Endothelial cell of umbilical vein (primary cell): ENCODE data around the gene CACNB4. TPM values are rescaled to one million over a fixed set of nuclear protein-coding genes. Genes with fewer than 3 reads are reported as not detected.

Experiments
- BruUV-seq: library from RNA; stranded (reverse); fragments of 400-500 nt; replicated peaks from 2 replicates; lab custom pipeline; 2021; lab: Mats Ljungman, UMichigan
- CTCF ChIA-PET: fragments of 300-600, 350-600 bp; sonication (Branson Sonifier 250); formaldehyde crosslinking; loops from one replicate; lab custom pipeline; 2021; ENCODE audit warnings: antibody characterized with exemption, inconsistent platforms; lab: Charles Lee
- POLR2A ChIA-PET: fragments of 300-600, 350-600 bp; sonication (Branson Sonifier 250); formaldehyde crosslinking; loops from one replicate; lab custom pipeline; 2021; ENCODE audit warnings: antibody characterized with exemption, inconsistent platforms; lab: Charles Lee
- DNase-seq: peaks from one replicate; pipeline ENCODE4 v3.0.0-alpha.2; 2011; ENCODE audit warnings: low read depth, low spot score
- FAIRE-seq: peaks from 2 replicates; lab custom pipeline; 2011; peaks lifted over from hg19 to GRCh38; lab: Jason Lieb, UNC
- H2AFZ ChIP-seq: 2 replicates; pipeline ENCODE4 v1.6.0; 2012; ENCODE audit warnings: low read depth, low read length, control low read depth, inconsistent platforms
- H3K27ac ChIP-seq: 2 replicates; pipeline ENCODE4 v1.5.1; 2011; ENCODE audit warnings: low read depth, mild to moderate bottlenecking, control low read depth, low read length, moderate library complexity; ENCODE audit not compliant: insufficient read depth
- H3K27me3 ChIP-seq, 2 experiments: 2 replicates each; pipeline versions ENCODE4 v1.6.0 to v1.6.1; 2011; ENCODE audit warnings: low read length in 2 of 2, mixed read lengths in 1 of 2; ENCODE audit not compliant: control insufficient read depth in 2 of 2, insufficient read depth in 2 of 2
- H3K36me3 ChIP-seq, 2 experiments: 2 replicates in 1 of 2; 3 replicates in 1 of 2; pipeline ENCODE4 v1.5.1; 2011; ENCODE audit warnings: low read length in 2 of 2, mild to moderate bottlenecking in 1 of 2, moderate library complexity in 1 of 2; ENCODE audit not compliant: control insufficient read depth in 2 of 2, insufficient read depth in 2 of 2; ENCODE audit errors: extremely low read depth in 1 of 2
- H3K4me1 ChIP-seq: 3 replicates; pipeline ENCODE4 v1.5.1; 2011; ENCODE audit warnings: mild to moderate bottlenecking, low read length; ENCODE audit not compliant: control insufficient read depth, insufficient read depth; ENCODE audit errors: extremely low read depth
- H3K4me2 ChIP-seq: 2 replicates; pipeline ENCODE4 v1.6.1; 2011; ENCODE audit warnings: low read length, control low read depth, mixed read lengths; ENCODE audit not compliant: insufficient read depth
- H3K4me3 ChIP-seq, 3 experiments: fragments of 200-600 bp in 1 of 3; sonication (generic), shearing (Covaris generic) in 1 of 3; replicated peaks in 1 of 3; 2 replicates each; pipeline ENCODE4 v1.5.1; 2011 to 2016; ENCODE audit warnings: control low read depth in 3 of 3, low read length in 3 of 3, mild to moderate bottlenecking in 2 of 3, inconsistent platforms in 1 of 3, low read depth in 1 of 3, moderate library complexity in 1 of 3; ENCODE audit not compliant: insufficient read depth in 1 of 3
- H3K79me2 ChIP-seq: 2 replicates; pipeline ENCODE4 v1.6.0; 2012; ENCODE audit warnings: low read length, inconsistent platforms; ENCODE audit not compliant: control insufficient read depth, insufficient read depth
- H3K9ac ChIP-seq: replicated peaks from 2 replicates; pipeline ENCODE3; 2011; ENCODE audit warnings: low read length, control low read depth; ENCODE audit not compliant: insufficient read depth; ENCODE audit errors: extremely low read depth
- H3K9me1 ChIP-seq: replicated peaks from 3 replicates; pipeline ENCODE4 v1.6.0; 2011; ENCODE audit warnings: mild to moderate bottlenecking, low read length; ENCODE audit not compliant: control insufficient read depth, insufficient read depth; ENCODE audit errors: extremely low read depth
- H3K9me3 ChIP-seq: replicated peaks from 2 replicates; pipeline ENCODE4 v1.5.1; 2012; ENCODE audit warnings: low read length, inconsistent platforms; ENCODE audit not compliant: control insufficient read depth, insufficient read depth
- H4K20me1 ChIP-seq: replicated peaks from 2 replicates; pipeline ENCODE3; 2011; ENCODE audit warnings: mild to moderate bottlenecking, low read length; ENCODE audit not compliant: control insufficient read depth, insufficient read depth; ENCODE audit errors: extremely low read depth
- CTCF ChIP-seq, 2 donors: IDR thresholded peaks; 1 replicate in 1 of 2; 2 replicates in 1 of 2; pipeline ENCODE4 v1.5.1; 2011; ENCODE audit warnings: low read length in 2 of 2, mild to moderate bottlenecking in 2 of 2, moderate library complexity in 2 of 2, control low read depth in 1 of 2, inconsistent platforms in 1 of 2, low read depth in 1 of 2; ENCODE audit not compliant: insufficient read depth in 1 of 2; ENCODE audit errors: extremely low read depth in 1 of 2
- EZH2 ChIP-seq: IDR thresholded peaks from 2 replicates; pipeline ENCODE4 v1.6.1; 2012; ENCODE audit warnings: borderline replicate concordance, low read depth, mild to moderate bottlenecking, moderate library complexity, low read length, inconsistent platforms; ENCODE audit not compliant: severe bottlenecking
- FOS ChIP-seq: IDR thresholded peaks from 2 replicates; pipeline ENCODE4 v1.6.1; 2011; ENCODE audit warnings: mild to moderate bottlenecking, low read length, moderate library complexity, borderline replicate concordance; ENCODE audit not compliant: insufficient read depth
- GATA2 ChIP-seq: IDR thresholded peaks from 2 replicates; pipeline ENCODE4 v1.7.0; 2011; ENCODE audit warnings: low read depth, mild to moderate bottlenecking, moderate library complexity, mixed read lengths, low read length; ENCODE audit not compliant: insufficient read length, insufficient read depth
- JUN ChIP-seq: IDR thresholded peaks from 2 replicates; pipeline ENCODE4 v1.6.1; 2011; ENCODE audit warnings: borderline replicate concordance, low read depth; ENCODE audit not compliant: insufficient read length, insufficient read depth
- MAX ChIP-seq: IDR thresholded peaks from 2 replicates; pipeline ENCODE4 v1.6.1; 2011; ENCODE audit not compliant: insufficient read depth, insufficient read length
- MYC ChIP-seq: IDR thresholded peaks from one replicate; pipeline ENCODE4 v1.6.1; 2011; ENCODE audit warnings: mild to moderate bottlenecking, low read depth, low read length
- POLR2A ChIP-seq: IDR thresholded peaks from 2 replicates; pipeline ENCODE4 v1.6.1; 2012; ENCODE audit warnings: low read depth, mild to moderate bottlenecking, control low read depth, low read length
- POLR2AphosphoS5 ChIP-seq: IDR thresholded peaks from 2 replicates; pipeline ENCODE4 v1.6.1; 2012; ENCODE audit warnings: low read depth, mild to moderate bottlenecking, control low read depth, low read length, moderate library complexity; ENCODE audit not compliant: insufficient read depth
- dilution Hi-C: fragments of 300-500 bp; cut with MboI; formaldehyde crosslinking; loops from one replicate; pipeline ENCODE4 v1.15.0; 2019; ENCODE audit warnings: low sequenced_read_pairs; ENCODE audit not compliant: extremely low pct_ligation_motif_present
- intact Hi-C: fragments of 100-400 bp; cut with micrococcal nuclease; formaldehyde crosslinking; loops from one replicate; pipeline ENCODE4 v1.10.0; 2022
- polyA plus RNA-seq, 4 experiments: library from polyadenylated mRNA; depleted of rRNA in 3 of 4; stranded (reverse) in 3 of 4; unstranded in 1 of 4; fragments of >200 nt; gene quantifications; 2 replicates each; pipeline versions ENCODE4 v1.2.1 to v1.2.3, GENCODE V29; 2011 to 2012; ENCODE audit warnings: missing spikeins in 1 of 4
- total RNA-seq: library from RNA; stranded (reverse); gene quantifications from 2 replicates; pipeline ENCODE4 v1.2.3, GENCODE V29; 2021

Gene CACNB4
- total and polyA plus RNA-seq, 2 donors (not counting 3 experiments of a cell fraction or from before 2014, with no cell fraction given), result 0.23 to 0.58 TPM

DNA sequence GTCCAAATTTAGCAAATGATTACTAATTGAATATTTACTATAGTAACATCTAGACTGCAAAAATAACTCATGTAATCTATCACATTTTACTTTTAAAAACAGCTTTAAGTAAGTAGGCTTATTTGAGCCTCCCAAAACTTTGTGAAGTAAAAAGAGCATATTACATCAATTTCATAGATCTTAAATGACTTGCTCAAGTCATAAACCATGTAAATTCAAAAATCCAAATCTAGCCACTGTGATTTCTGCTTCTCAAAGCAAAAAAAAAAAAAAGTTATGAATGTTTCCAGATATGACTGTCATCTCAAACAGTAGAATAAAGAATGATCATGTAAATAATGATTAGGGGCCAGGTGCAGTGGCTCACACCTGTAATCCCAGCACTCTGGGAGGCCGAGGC lies 37.5 kb downstream of the CACNB4 start:
- Histone ChIP-seq H3K4me2 (no peak overlapping the region), H3K9ac (no peak overlapping the region), H3K9me3 (no peaks in the 10 kb centered on the region), H3K27ac (no peak overlapping the region), H2AFZ (no peak overlapping the region), H3K9me1 (no peaks in the 10 kb centered on the region), H3K27me3 (peaks cover 0 to 8% of the 10 kb centered on the region in 2 experiments), H3K4me3 (no peak overlapping the region), H3K79me2 (no peaks in the 10 kb centered on the region), H3K36me3 (no peaks in the 10 kb centered on the region), H4K20me1 (no peaks in the 10 kb centered on the region), H3K4me1 (no peaks in the 10 kb centered on the region)
- intact Hi-C loops, result no loop called here
- ChIA-PET CTCF (no interaction called here), POLR2A (interaction anchor here (0.7 kb wide), 1 partner anchor 1393 kb away, joined by 3 read pairs; no protein-coding TSS in a partner anchor)
- dilution Hi-C loops, result no loop called here
- BruUV-seq, result no TSS peak
- TF ChIP-seq GATA2 (no peak), MYC (no peak), JUN (no peak), MAX (no peak), POLR2AphosphoS5 (no peak), CTCF (IDR thresholded peaks at IDR 0.05; ENCODE audit: extremely low read depth in 1 of 2, insufficient read depth in 1 of 2, low read depth in 1 of 2, low read length in 2 of 2) (no peak), EZH2 (no peak), FOS (no peak), POLR2A (no peak)
- DNase-seq (no peak), FAIRE-seq (no peak)
